Activated T-cell treated with anti-CD3 and anti-CD28 coated beads, Interleukin-2, amount 50 U/mL, for 4 hours (primary cell): ENCODE data around the gene FBXL13. TPM values are rescaled to one million over a fixed set of nuclear protein-coding genes. Genes with fewer than 3 reads are reported as not detected.
"Not testable (repeated sequence)": the region's sequence is repeated elsewhere in the genome, so short reads cannot be mapped to it uniquely, and the experiment has no call there.

Experiments
- ATAC-seq, 2 donors: fragments of 200-7000 bp; cut with Tn5 transposase; one replicate each; pipeline ENCODE4 v1.10.0; 2021
- DNase-seq: peaks from one replicate; pipeline ENCODE4 v3.0.0-alpha.2; 2020
- H3K27me3 Mint-ChIP-seq: one replicate; pipeline ENCODE4 v1.8.0; 2021; ENCODE audit warnings: low read depth, mixed read lengths
- H3K36me3 Mint-ChIP-seq: one replicate; pipeline ENCODE4 v1.8.0; 2022; ENCODE audit warnings: mixed read lengths; ENCODE audit not compliant: insufficient read depth
- H3K4me1 Mint-ChIP-seq: one replicate; pipeline ENCODE4 v1.8.0; 2021; ENCODE audit warnings: low read depth, mixed read lengths
- H3K4me3 Mint-ChIP-seq: one replicate; pipeline ENCODE4 v1.8.0; 2021; ENCODE audit warnings: mild to moderate bottlenecking, moderate library complexity, mixed read lengths
- H3K9me3 Mint-ChIP-seq: one replicate; pipeline ENCODE4 v1.8.0; 2021; ENCODE audit warnings: mixed read lengths
- total RNA-seq, 3 donors: library from RNA; stranded (reverse); gene quantifications; one replicate each; pipeline ENCODE4 v1.2.1, GENCODE V29; 2021

FBXL13 gene
- total RNA-seq, 3 donors from 2014 or later, result 0.84 to 1.1 (median 0.96) TPM

- ATAC-seq, result no peak
- Mint-ChIP-seq H3K27me3 (no peaks in the 10 kb centered on the region), H3K4me3 (no peak overlapping the region), H3K9me3 (no peaks in the 10 kb centered on the region), H3K4me1 (no peaks in the 10 kb centered on the region), H3K36me3 (no peaks in the 10 kb centered on the region)
- DNase-seq, result no peak
These were observed 98.7 kb downstream of the FBXL13 start for GRCh38 chr7:102975854-102976253.

DNA sequence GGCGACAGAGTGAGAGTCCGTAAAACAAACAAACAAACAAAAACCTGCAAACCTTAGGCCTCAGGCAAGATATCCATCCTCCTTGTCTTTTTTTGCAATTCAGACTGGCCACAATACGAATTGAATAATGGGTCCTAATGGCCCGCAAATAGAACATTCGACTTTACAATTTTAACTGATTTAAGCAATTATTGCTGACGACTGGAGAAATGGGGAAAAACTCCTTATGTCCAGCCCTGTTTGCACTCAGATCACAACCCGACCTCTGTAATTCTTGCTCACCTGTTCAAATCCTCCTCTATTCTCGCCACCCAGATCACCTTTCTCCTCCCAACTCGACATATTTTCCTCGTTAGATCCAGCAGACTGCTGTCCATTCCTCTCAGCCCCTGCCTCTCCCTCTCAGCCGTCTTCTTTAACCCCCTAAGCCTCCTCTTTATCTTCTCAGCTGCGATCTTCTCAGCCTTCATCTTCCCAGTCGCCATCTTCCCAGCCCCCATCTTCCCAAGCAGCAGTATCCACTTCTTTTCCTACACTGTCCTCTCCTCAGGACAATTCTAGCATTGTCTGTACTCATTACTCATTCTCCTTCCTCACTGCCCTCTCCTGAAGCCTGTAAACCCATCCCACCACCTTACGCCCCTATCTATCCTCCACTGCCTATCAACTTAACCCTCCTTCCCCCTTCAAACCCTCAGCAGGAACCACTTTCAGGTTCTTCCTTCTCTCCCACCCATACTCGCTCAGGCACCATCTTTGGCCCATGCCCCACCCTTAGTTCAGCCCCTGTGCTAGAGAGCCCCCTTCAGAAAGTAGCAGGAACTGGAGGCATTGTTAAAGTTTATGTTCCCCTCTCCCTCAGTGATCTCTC lies 100.0 kb downstream of the FBXL13 start:
- no peak for DNase-seq
- H3K4me1 Mint-ChIP-seq, result no peaks in the 10 kb centered on the region
- no peak overlapping the region for H3K4me3 Mint-ChIP-seq
- no peak for ATAC-seq
- no peaks in the 10 kb centered on the region for H3K9me3 Mint-ChIP-seq
- H3K27me3 Mint-ChIP-seq, result no peaks in the 10 kb centered on the region
- H3K36me3 Mint-ChIP-seq, result no peaks in the 10 kb centered on the region

- Mint-ChIP-seq H3K9me3 (no peaks in the 10 kb centered on the region), H3K27me3 (no peaks in the 10 kb centered on the region), H3K4me1 (no peaks in the 10 kb centered on the region), H3K36me3 (no peaks in the 10 kb centered on the region), H3K4me3 (no peak overlapping the region)
- ATAC-seq (no peak), DNase-seq (no peak)
These were observed 101.3 kb downstream of the FBXL13 start for GRCh38 chr7:102973096-102973802.

GRCh38 chr7:102967798-102968197 lies 106.8 kb downstream of the FBXL13 start:
- Mint-ChIP-seq H3K4me3 (no peak overlapping the region), H3K4me1 (no peaks in the 10 kb centered on the region), H3K9me3 (no peaks in the 10 kb centered on the region), H3K27me3 (no peaks in the 10 kb centered on the region), H3K36me3 (no peaks in the 10 kb centered on the region)
- DNase-seq (no peak), ATAC-seq (no peak)

- Mint-ChIP-seq H3K36me3 (no peaks in the 10 kb centered on the region), H3K4me3 (no peak overlapping the region), H3K27me3 (no peaks in the 10 kb centered on the region), H3K4me1 (no peaks in the 10 kb centered on the region), H3K9me3 (no peaks in the 10 kb centered on the region)
- ATAC-seq (no peak), DNase-seq (no peak)
These were observed 108.1 kb downstream of the FBXL13 start for GRCh38 chr7:102966465-102966864.

- H3K9me3 Mint-ChIP-seq, H3K4me1 Mint-ChIP-seq, DNase-seq, ATAC-seq, H3K27me3 Mint-ChIP-seq, H3K4me3 Mint-ChIP-seq, H3K36me3 Mint-ChIP-seq: not testable (repeated sequence)
These were observed 112.6 kb downstream of the FBXL13 start for GRCh38 chr7:102961993-102962392.

DNA sequence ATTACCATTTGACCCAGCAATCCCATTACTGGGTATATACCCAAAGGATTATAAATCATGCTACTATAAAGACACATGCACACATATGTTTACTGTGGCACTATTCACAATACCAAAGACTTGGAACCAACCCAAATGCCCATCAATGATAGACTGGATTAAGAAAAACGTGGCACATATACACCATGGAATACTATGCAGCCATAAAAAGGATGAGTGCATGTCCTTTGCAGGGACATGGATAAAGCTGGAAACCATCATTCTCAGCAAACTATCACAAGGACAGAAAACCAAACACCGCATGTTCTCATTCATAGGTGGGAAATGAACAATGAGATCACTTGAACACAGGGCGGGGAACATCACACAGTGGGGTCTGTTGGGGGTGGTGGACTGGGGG lies 116.6 kb downstream of the FBXL13 start:
- H3K4me3 Mint-ChIP-seq, H3K4me1 Mint-ChIP-seq, DNase-seq, H3K36me3 Mint-ChIP-seq, ATAC-seq, H3K27me3 Mint-ChIP-seq: not testable (repeated sequence)
- peaks cover 22% of the 10 kb centered on the region for H3K9me3 Mint-ChIP-seq

DNA sequence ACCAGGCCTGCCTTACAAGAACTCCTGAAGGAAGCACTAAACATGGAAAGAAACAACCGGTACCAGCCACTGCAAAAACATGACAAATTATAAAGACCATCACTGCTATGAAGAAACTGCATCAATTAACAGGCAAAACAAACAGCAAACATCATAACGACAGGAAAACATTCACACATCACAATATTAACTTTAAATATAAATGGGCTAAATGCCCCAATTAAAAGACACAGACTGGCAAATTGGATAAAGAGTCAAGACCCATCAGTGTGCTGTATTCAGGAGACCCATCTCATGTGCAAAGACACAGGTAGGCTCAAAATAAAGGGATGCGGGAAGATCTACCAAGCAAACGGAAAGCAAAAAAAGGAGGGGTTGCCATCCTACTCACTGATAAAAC lies 120.2 kb downstream of the FBXL13 start:
- peaks cover 27% of the 10 kb centered on the region for H3K9me3 Mint-ChIP-seq
- H3K27me3 Mint-ChIP-seq, H3K4me3 Mint-ChIP-seq, H3K4me1 Mint-ChIP-seq, ATAC-seq, DNase-seq, H3K36me3 Mint-ChIP-seq: not testable (repeated sequence)

DNA sequence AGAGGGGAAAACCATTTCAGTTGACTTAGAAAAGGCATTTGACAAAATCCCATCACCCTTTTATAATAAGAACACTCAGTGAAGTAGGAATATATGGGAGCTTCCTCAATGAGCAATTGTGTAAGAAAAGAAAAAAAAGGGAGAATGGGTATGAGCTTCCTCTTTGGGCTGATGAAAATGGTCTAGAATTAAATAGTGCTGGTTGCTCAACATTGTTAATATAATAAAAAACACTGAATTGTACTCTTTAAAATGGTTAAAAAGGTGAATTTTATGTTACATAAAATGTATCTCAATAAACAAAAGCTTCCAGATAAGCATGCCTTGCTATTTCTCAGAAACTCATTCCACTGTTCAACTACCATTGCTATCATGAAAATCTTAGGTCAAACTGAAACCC lies 121.2 kb downstream of the FBXL13 start:
- H3K4me1 Mint-ChIP-seq, result no peaks in the 10 kb centered on the region
- ATAC-seq, result no peak

DNA sequence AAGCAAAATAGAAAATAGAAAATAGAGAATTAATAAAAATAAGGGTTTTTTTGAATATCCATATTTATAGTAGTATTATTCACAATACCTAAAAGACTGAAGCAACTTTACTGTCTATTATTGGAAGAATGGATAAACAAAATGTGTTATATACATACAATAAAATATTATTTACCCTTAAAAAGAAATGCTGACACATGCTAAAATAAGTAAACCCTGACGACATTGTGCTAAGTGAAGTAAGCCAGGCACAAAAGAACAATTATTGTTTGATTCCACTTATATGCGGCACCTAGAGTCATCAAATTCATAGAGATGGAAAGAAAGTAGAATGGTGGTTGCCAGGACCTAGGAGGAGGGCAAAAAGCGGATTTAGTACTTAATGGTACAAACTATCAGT lies 122.8 kb downstream of the FBXL13 start:
- ATAC-seq (no peak), DNase-seq (no peak)
- Mint-ChIP-seq H3K4me1 (no peaks in the 10 kb centered on the region), H3K36me3 (peaks cover 5% of the 10 kb centered on the region), H3K4me3 (no peak overlapping the region), H3K9me3 (peaks cover 27% of the 10 kb centered on the region), H3K27me3 (no peaks in the 10 kb centered on the region)

More for the DNA sequence above, 121.2 kb downstream of the FBXL13 start:
- H3K36me3 Mint-ChIP-seq, result peaks cover 5% of the 10 kb centered on the region
- H3K4me3 Mint-ChIP-seq, result no peak overlapping the region
- no peaks in the 10 kb centered on the region for H3K27me3 Mint-ChIP-seq
- peaks cover 27% of the 10 kb centered on the region for H3K9me3 Mint-ChIP-seq
- DNase-seq, result no peak

DNA sequence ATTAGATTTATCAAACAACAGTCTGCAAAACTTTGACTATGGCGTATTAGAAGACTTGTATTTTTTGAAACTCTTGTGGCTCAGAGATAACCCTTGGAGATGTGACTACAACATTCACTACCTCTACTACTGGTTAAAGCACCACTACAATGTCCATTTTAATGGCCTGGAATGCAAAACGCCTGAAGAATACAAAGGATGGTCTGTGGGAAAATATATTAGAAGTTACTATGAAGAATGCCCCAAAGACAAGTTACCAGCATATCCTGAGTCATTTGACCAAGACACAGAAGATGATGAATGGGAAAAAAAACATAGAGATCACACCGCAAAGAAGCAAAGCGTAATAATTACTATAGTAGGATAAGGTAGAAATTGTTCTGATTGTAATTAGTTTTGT lies 130.4 kb downstream of the FBXL13 start:
- no peaks in the 10 kb centered on the region for H3K36me3 Mint-ChIP-seq
- H3K4me1 Mint-ChIP-seq, result no peaks in the 10 kb centered on the region
- H3K4me3 Mint-ChIP-seq, result no peak overlapping the region
- ATAC-seq (no peak), DNase-seq (no peak)
- no peaks in the 10 kb centered on the region for H3K9me3 Mint-ChIP-seq
- no peaks in the 10 kb centered on the region for H3K27me3 Mint-ChIP-seq

DNA sequence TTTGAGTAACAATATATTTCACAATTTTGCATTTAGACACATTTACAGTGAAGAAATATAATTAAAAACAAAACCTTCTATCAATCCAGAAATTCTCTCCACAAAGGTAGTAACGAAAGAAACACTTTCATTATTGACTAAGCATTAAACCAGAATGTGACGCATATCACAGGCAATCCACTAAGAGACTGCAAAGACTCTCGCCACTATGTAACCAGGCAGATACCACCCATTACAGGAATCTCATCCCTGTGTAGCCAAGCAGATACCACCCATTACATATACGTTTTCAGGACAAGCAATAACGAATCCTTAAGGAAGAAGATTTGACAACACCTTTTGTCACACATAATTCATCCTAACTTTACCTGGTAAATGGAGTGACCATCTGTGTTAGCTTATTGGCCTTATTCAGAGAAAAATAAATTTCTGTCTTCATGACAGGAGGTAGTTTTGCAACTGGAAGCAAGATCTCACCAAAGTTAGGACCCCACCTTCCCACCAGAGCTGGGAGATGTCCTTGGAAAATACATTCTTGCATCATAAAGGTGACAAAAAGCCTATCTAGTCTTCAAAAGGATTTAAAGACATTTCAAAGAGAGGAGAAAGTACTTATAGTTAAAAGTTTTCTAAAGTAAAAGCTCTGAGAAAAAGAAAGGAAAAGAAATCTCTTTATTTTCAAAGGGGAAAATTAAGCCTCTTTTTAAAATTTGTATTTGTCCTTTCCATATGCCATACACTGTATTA lies 131.0 kb downstream of the FBXL13 start:
- H3K27me3 Mint-ChIP-seq, result no peaks in the 10 kb centered on the region
- no peaks in the 10 kb centered on the region for H3K4me1 Mint-ChIP-seq
- H3K4me3 Mint-ChIP-seq, result no peak overlapping the region
- ATAC-seq, result no peak
- no peaks in the 10 kb centered on the region for H3K36me3 Mint-ChIP-seq
- no peaks in the 10 kb centered on the region for H3K9me3 Mint-ChIP-seq
- DNase-seq, result no peak

- H3K4me1 Mint-ChIP-seq, result no peaks in the 10 kb centered on the region
- H3K36me3 Mint-ChIP-seq, result no peaks in the 10 kb centered on the region
- H3K9me3 Mint-ChIP-seq, result no peaks in the 10 kb centered on the region
These were observed 131.7 kb downstream of the FBXL13 start for GRCh38 chr7:102942868-102943267.

DNA sequence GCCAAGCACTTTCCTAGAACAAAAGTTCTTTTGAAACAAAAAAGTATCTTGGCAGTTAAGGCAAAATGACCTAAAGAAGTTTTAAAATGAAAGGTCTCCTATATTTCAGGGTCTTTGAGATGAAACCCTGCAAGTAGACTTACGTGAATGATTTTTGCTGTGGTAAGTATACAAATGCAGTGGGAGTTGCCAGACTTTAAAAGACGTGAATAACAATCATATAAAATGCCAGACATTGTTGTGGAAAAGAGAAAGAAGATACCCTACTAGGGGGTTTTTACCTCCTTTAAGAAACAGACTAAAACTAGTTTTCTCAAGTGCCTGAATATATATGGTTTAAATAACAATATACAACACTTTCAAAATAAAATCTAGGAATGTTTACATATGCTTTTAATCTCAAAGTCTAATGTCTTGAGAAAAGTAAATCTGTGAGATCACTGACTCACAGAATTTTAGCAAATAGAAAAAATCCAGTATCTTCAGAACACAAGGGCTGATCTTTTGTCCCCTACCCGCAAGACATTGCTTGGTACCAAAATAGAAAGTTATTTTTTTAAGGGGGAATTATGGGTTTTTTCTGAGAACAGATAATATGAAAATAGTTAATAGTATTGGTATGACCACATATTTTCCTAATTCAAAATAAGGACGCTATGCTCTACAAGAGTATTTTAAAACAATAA lies 132.3 kb downstream of the FBXL13 start:
- no peak for ATAC-seq
- no peak overlapping the region for H3K4me3 Mint-ChIP-seq
- no peaks in the 10 kb centered on the region for H3K9me3 Mint-ChIP-seq
- DNase-seq, result no peak
- no peaks in the 10 kb centered on the region for H3K27me3 Mint-ChIP-seq
- no peaks in the 10 kb centered on the region for H3K36me3 Mint-ChIP-seq
- no peaks in the 10 kb centered on the region for H3K4me1 Mint-ChIP-seq

More at GRCh38 chr7:102942868-102943267, 131.7 kb downstream of the FBXL13 start:
- no peak for DNase-seq
- Mint-ChIP-seq H3K27me3 (no peaks in the 10 kb centered on the region), H3K4me3 (no peak overlapping the region)
- no peak for ATAC-seq
